ENCODE measurements around the gene CYP4F22.

GRCh38 chr19:15479391-15480345 is 28.7 kb upstream of the CYP4F22 start, which contains the start of gene PGLYRP2:
- TF ChIP-seq CTCF (conservative IDR thresholded peaks at IDR 0.05; ENCODE audit: low read depth, low read length) (peak; percentile 52), EZH2 (IDR thresholded peaks at IDR 0.05; ENCODE audit: borderline replicate concordance, low read depth, low read length, poor library complexity, severe bottlenecking) (no peak)
